HEK293T (cell line): ENCODE data around the gene HGFAC.

Experiments used
- CTCF ChIA-PET: fragments of 350-600 bp; formaldehyde crosslinking; extraction: SDS; loops from one replicate; lab custom pipeline; 2021; ENCODE audit warnings: antibody characterized with exemption, inconsistent platforms; lab: Yijun Ruan, JAX
- POLR2A ChIA-PET: fragments of 350-600 bp; formaldehyde crosslinking; extraction: SDS; loops from one replicate; lab custom pipeline; 2020; ENCODE audit warnings: antibody characterized with exemption, inconsistent platforms; lab: Yijun Ruan, JAX
- DNase-seq: peaks from one replicate; pipeline ENCODE4 v3.0.0; 2012; ENCODE audit warnings: mixed read lengths; ENCODE audit errors: extremely low spot score
- ARNT ChIP-seq: fragments of 450-650 bp; IDR thresholded peaks from 2 replicates; pipeline ENCODE4 v1.6.1; 2017; ENCODE audit warnings: mild to moderate bottlenecking
- BHLHE40 ChIP-seq: fragments of 450-650 bp; IDR thresholded peaks from 2 replicates; pipeline ENCODE4 v1.6.1; 2016; ENCODE audit warnings: mild to moderate bottlenecking, moderate library complexity, borderline replicate concordance
- CTBP1 ChIP-seq: fragments of 450-650 bp; IDR thresholded peaks from 2 replicates; pipeline ENCODE4 v1.6.1; 2016; ENCODE audit warnings: borderline replicate concordance
- ELF4 ChIP-seq: fragments of 450-650 bp; IDR thresholded peaks from 2 replicates; pipeline ENCODE4 v1.6.1; 2017; ENCODE audit warnings: antibody characterized with exemption
- FOXA1 ChIP-seq: fragments of 450-650 bp; IDR thresholded peaks from 2 replicates; pipeline ENCODE4 v1.6.1; 2016; ENCODE audit warnings: mild to moderate bottlenecking
- FOXK2 ChIP-seq: fragments of 450-650 bp; IDR thresholded peaks from 2 replicates; pipeline ENCODE4 v1.6.1; 2016; ENCODE audit warnings: mild to moderate bottlenecking
- FOXM1 ChIP-seq: fragments of 450-650 bp; IDR thresholded peaks from 2 replicates; pipeline ENCODE4 v1.6.1; 2017; ENCODE audit warnings: mild to moderate bottlenecking, borderline replicate concordance
- HDGF ChIP-seq: fragments of 450-650 bp; IDR thresholded peaks from 2 replicates; pipeline ENCODE4 v1.6.1; 2017; ENCODE audit warnings: antibody characterized with exemption, borderline replicate concordance
- L3MBTL2 ChIP-seq: fragments of 450-650 bp; conservative IDR thresholded peaks from 2 replicates; pipeline ENCODE4 v1.6.1; 2016; ENCODE audit warnings: mild to moderate bottlenecking
- LEF1 ChIP-seq: fragments of 450-650 bp; IDR thresholded peaks from 2 replicates; pipeline ENCODE4 v1.6.1; 2017; ENCODE audit warnings: mild to moderate bottlenecking, borderline replicate concordance
- NFRKB ChIP-seq: fragments of 450-650 bp; IDR thresholded peaks from 2 replicates; pipeline ENCODE4 v1.6.1; 2016; ENCODE audit warnings: mild to moderate bottlenecking, moderate library complexity
- SP1 ChIP-seq: fragments of 450-650 bp; IDR thresholded peaks from 2 replicates; pipeline ENCODE4 v1.6.1; 2017
- SUZ12 ChIP-seq: fragments of 450-650 bp; IDR thresholded peaks from 2 replicates; pipeline ENCODE4 v1.6.1; 2016; ENCODE audit warnings: mild to moderate bottlenecking
- TARDBP ChIP-seq: fragments of 450-650 bp; IDR thresholded peaks from 2 replicates; pipeline ENCODE4 v1.6.1; 2016
- ZNF384 ChIP-seq: fragments of 450-650 bp; IDR thresholded peaks from 2 replicates; pipeline ENCODE4 v1.6.1; 2016
- TF ChIP-seq, protein P1 (sequence below): fragments of 450-650 bp; IDR thresholded peaks from 2 replicates; pipeline ENCODE4 v1.6.1; 2016

HGFAC gene

DNA sequence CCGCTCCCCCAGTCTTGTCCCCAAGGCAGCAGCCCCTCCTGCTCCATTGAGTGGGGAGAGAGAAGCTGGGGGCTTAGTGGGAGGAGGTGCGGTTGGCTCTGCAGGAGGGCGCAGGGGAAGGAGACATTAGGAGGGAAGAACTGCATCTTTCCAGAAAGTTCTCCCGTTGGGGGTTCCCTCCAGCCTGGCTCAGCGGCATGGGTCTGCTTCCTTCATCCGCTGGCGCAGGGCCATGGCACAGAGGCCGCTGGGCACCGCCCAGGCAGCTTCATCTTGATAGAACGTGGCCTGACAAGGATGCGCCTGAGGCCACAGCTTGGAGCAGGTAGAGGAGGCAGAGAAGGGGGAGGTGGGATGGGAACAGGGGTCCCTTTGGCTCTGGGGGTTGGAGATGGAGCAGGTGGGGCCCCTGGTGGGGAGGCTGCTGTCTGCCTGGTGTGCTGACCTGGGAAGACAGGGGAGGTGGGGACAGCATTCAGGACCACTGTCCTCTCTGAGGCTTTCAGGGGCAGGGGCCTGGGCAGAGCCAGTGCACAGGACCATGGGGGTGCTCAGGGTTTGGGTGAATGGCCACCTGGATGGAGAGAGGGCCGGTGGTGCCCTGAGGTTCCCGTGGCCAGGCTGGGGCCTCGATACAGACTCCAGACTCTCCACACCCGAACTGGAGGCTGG, 33.4 kb downstream of the HGFAC start:
- DNase-seq, result no peak
- TF ChIP-seq LEF1 (no peak), FOXM1 (no peak), BHLHE40 (no peak), FOXA1 (no peak), ARNT (no peak), L3MBTL2 (no peak), CTBP1 (no peak), TARDBP (no peak), SP1 (no peak), NFRKB (no peak), HDGF (no peak), ELF4 (no peak), ZNF384 (no peak)
- ChIA-PET CTCF (no interaction called here), POLR2A (no interaction called here)

DNA sequence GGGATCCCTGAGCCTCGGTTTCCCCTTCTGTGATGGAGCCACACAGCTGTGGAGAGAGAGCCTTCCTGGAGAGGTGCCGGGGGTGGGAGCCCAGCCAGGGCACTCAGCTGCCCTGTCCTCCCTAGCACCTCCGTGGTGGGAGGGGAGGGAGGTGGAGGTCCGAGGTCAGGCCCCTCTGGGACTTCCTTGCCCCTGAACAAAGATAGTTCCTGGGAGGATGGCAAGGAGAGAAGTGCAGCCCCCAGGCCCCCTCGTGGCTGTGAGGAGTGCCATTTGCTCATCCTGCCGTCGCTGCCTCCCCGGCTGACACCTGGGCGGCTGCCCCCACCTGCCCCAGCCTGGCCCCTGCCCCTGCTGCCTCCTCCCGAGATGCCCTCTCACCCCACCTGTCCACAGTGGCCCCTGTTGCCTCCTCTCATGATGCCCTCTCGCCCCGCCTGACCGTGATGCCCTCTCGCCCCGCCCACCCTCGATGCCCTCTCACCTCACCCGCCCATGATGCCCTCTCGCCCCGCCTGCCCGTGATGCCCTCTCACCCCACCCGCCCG, 34.0 kb downstream of the HGFAC start:
- TF ChIP-seq, protein P1, sequence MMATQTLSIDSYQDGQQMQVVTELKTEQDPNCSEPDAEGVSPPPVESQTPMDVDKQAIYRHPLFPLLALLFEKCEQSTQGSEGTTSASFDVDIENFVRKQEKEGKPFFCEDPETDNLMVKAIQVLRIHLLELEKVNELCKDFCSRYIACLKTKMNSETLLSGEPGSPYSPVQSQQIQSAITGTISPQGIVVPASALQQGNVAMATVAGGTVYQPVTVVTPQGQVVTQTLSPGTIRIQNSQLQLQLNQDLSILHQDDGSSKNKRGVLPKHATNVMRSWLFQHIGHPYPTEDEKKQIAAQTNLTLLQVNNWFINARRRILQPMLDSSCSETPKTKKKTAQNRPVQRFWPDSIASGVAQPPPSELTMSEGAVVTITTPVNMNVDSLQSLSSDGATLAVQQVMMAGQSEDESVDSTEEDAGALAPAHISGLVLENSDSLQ, result no peak
- TF ChIP-seq LEF1, result no peak
- no peak for TF ChIP-seq CTBP1
- no peak for TF ChIP-seq L3MBTL2
- no peak for DNase-seq
- POLR2A ChIA-PET, result no interaction called here
- CTCF ChIA-PET, result no interaction called here

DNA sequence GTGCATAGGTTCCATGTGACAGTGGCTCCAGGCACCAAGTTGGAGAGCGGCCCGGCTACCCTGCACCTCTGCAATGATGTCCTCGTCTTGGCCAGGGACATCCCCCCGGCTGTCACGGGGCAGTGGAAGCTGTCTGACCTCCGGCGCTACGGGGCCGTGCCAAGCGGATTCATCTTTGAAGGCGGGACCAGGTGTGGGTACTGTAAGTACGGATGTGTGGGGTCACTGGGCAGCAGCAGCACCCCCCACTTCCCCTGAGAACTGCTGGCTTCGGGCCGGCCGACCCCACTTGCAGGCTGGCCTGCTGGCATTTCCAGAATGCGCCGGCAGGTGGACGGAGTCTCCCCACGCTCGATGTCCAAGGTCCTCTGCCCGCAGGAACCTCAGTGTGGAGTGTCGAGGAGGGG, 34.6 kb downstream of the HGFAC start:
- DNase-seq, result no peak
- TF ChIP-seq LEF1 (no peak), FOXK2 (no peak)
- POLR2A ChIA-PET, result no interaction called here
- CTCF ChIA-PET, result no interaction called here

- no peak for DNase-seq
- ChIA-PET POLR2A (no interaction called here), CTCF (no interaction called here)
- TF ChIP-seq FOXK2, result no peak
- no peak for TF ChIP-seq SUZ12
- TF ChIP-seq FOXM1, result no peak
- TF ChIP-seq ELF4, result no peak
- no peak for TF ChIP-seq FOXA1
- TF ChIP-seq NFRKB, result no peak
- no peak for TF ChIP-seq L3MBTL2
- TF ChIP-seq LEF1, result no peak
- TF ChIP-seq, protein P1, result no peak
- no peak for TF ChIP-seq HDGF
- TF ChIP-seq ARNT, result no peak
- TF ChIP-seq BHLHE40, result no peak
- TF ChIP-seq ZNF384, result no peak
- TF ChIP-seq SP1, result no peak
- no peak for TF ChIP-seq CTBP1
- no peak for TF ChIP-seq TARDBP
Observed at GRCh38 chr4:3476936-3477749, 35.4 kb downstream of the HGFAC start.

DNA sequence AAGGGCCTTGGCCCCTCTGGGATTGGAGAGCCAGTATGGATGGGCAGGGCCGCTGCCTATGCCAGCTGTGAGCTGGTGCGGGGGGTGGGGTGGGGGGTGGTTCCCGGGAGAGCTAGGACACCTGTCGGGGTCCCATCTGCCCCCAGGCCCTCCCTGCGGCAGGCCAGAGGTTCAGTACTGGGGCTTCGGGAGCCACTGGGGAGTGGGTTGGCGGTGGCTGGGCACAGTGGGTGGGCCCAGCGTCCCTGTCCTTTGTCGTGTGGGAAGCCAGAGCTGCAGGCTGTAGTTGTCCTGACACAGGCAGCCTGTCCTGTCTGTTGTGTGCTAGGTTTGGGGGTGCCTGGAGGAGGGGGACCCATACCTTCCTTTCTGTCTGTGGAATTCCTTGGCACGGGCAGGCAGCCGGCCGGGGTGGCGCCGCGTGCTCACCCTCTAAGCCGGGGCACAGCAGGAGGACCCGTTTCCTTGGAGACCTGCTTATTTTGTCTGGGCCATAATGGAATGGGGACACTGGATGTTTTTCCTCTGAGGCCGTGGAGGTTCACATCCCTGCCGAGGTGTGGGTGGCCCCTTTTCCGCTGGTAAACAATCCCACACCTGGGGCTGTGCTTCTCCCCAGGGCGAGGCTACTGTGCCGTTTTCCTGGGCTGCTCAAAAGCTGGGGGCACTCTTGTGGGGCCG, 36.1 kb downstream of the HGFAC start:
- TF ChIP-seq NFRKB, result no peak
- TF ChIP-seq LEF1, result no peak
- no peak for TF ChIP-seq ARNT
- TF ChIP-seq SP1, result no peak
- TF ChIP-seq TARDBP, result no peak
- no peak for TF ChIP-seq HDGF
- no peak for TF ChIP-seq FOXA1
- CTCF ChIA-PET, result no interaction called here
- DNase-seq, result no peak
- POLR2A ChIA-PET, result no interaction called here

- ChIA-PET CTCF (interaction anchor here (0.5 kb wide), 1 partner anchor 28 kb away, joined by 3 read pairs; no protein-coding TSS in a partner anchor), POLR2A (no interaction called here)
- DNase-seq, result no peak
- no peak for TF ChIP-seq BHLHE40
- TF ChIP-seq FOXA1, result no peak
- no peak for TF ChIP-seq L3MBTL2
- TF ChIP-seq CTBP1, result no peak
- no peak for TF ChIP-seq ZNF384
- no peak for TF ChIP-seq ELF4
Observed at GRCh38 chr4:3478446-3479357, 36.9 kb downstream of the HGFAC start.
